GM19238 (cell line): ENCODE measurements around the gene CADM1.
"Not testable (repeated sequence)": the region's sequence is repeated elsewhere in the genome, so short reads cannot be mapped to it uniquely, and the experiment has no call there.

Experiments
- DNase-seq: peaks from one replicate; pipeline ENCODE4 v3.0.0; 2011; ENCODE audit warnings: low spot score; ENCODE audit not compliant: insufficient read length

Gene CADM1

DNA sequence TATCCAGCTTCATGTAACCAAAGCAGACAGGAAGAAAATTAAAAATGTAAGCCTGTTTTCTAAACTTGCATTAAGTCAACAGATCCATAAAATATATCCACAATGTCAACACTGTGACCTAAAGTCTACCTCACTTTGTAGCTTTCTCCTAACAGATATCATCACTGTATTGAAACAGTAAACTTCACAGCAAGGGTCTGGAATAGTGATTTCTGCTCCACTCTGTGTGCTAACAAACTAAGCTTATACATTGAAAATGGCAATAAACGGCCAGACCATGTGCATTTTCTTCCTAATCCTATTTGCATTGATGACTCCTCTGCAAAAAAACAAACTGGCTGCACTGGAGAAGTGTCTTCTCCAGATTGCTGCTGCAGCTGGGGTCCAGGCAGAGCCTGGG is 26.8 kb downstream of the CADM1 start:
- no peak for DNase-seq

DNA sequence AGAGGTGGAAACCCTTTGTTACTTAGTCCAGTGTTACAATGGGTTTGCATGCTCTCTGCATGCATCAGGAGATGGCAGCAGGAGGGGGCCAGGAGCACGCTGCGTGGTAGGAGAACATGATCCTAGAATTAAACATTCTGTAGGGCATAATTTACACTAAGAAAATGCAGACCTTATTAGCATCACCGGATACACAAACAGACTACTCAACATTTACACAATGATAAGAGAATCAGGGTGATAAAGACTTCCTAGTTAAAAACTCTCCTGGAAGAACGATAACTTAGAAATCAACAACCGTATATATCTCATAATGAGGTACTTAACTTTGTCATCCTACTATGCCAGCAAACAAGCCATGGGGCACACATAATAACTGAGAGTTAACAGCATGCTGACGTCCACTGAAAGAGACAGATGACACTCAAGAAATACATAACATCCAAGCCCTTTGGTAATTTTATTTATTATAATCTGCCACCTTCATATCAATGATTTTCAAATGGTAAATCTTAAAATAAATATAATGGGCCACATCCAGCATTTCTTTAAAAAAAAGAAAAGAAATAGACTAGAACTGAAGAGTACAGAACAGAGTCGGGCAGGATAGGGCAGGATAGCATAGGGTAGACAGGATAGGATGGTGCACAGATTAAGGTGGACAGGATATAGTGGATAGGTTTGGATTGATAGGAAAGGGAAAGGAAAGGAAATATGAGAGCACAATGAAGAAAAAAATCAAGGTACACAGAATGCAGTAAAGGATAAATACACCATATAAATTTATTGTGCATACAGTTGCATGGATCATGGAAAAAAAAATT is 27.5 kb downstream of the CADM1 start:
- no peak for DNase-seq

DNA sequence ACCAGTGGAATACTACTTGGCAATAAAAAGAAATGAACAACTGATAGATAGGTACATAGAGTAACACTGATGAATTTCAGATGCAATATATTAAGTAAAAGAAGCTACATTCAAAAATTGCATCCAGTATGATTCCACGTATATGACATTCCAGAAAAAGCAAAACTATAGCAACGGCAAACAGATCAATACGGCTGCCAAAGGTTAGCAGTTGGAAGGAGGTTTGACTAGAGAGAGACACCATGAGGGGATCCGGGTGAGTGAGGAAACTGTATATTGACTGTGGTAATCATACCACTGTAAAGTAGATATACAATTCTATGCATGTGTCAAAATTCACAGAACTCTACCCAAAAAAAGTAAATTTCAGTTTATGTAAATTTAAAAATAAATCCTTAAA is 28.7 kb downstream of the CADM1 start:
- DNase-seq: no peak

DNA sequence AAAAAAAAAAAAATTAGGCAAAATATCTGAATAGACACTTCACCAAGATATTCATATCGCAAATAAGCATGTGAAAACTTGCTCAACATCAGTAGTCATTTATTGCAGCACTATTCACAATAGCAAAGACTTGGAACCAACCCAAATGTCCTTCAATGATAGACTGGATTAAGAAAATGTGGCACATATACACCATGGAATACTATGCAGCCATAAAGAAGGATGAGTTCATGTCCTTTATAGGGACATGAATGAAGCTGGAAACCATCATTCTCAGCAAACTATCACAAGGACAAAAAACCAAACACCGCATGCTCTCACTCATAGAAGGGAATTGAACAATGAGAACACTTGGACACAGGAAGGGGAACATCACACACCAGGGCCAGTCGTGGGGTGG is 29.9 kb downstream of the CADM1 start:
- not testable (repeated sequence) for DNase-seq

GRCh38 chr11:115473167-115473566 is 31.0 kb downstream of the CADM1 start:
- DNase-seq: no peak

DNA sequence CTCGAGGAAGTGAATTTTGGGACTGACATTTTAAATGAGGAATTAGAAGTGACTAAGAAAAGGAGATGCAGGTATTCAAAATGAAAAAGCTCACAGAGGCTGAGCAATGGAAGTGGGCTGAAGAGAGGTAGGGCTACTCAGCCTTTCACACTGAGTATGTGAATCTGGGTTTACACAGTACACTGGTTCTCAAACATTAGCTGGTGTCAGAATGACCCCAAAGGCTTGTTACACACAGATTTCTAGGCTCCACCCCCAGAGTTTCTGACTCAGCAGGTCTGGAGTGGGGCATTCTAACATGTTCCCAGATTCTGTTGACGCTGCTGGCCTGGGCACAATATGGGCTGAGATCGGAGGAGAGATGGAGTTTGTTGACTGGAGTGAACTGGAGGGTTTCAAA is 32.8 kb downstream of the CADM1 start:
- no peak for DNase-seq

- DNase-seq: no peak
Measured at GRCh38 chr11:115470928-115471327, 33.3 kb downstream of the CADM1 start.

- DNase-seq: no peak
Measured at GRCh38 chr11:115469361-115469760, 34.9 kb downstream of the CADM1 start.

- DNase-seq: no peak
Measured at GRCh38 chr11:115466122-115466521, 38.1 kb downstream of the CADM1 start.

DNA sequence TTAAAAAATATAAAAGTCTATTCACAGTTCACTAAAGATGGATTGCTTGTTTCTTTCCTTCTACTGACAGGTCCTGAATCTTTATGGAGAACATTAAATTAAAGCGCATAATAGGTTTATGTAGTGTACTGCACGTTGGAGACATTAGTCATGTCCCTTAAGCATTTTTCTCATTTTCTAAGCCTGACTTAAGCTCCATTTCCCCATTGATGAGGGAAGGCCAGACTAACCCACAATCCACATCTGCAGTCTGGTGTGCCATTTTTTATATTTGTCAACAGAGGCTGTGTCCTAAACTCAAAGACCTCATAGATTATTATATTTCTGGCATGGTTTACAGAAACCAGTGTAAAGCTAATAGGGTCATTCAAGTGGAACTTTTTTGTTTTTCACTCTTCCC is 39.9 kb downstream of the CADM1 start:
- no peak for DNase-seq

GRCh38 chr11:115463606-115464005 is 40.6 kb downstream of the CADM1 start:
- DNase-seq: no peak

DNA sequence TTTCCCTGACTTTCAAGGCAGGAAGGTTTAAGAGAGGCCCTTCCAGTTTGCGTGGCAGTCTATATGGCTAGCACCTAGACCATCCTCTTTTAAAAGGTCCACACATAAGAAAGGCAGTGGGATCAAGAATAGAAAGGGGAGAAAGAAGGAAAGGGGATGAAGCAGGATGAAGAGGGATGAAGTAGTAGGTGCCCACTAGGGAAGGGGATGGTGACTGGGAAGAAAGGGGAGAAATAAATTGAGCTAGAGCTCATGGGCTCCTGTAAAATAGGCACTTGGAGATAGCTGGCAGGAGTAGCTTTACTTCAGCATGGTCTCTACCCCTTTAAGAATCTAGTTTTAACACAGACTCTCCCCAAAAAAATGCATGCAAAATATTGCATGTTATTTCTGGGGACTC is 41.5 kb downstream of the CADM1 start:
- DNase-seq: no peak

GRCh38 chr11:115462004-115462541 is 42.1 kb downstream of the CADM1 start:
- no peak for DNase-seq

GRCh38 chr11:115460512-115460911 is 43.7 kb downstream of the CADM1 start:
- no peak for DNase-seq

- no peak for DNase-seq
Measured at GRCh38 chr11:115459563-115459962, 44.7 kb downstream of the CADM1 start.

DNA sequence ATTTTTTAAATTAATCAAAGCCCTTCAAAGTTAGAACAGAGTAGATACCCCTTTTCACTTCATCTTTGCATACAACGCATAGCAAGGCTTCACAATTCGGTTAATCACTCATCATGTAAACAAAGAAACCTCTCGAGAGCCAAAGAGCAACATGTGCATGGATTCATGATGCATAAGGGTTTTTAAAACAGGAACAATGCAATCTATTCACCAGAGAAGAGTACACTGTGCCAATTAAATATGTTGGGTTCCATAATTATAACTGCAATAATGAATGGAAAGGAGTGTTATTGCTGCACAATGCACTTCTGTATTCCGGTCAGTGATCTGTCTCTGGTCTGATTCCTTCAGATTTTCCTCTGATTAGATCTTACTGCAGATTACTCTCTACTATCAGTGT is 45.3 kb downstream of the CADM1 start:
- DNase-seq: no peak

DNA sequence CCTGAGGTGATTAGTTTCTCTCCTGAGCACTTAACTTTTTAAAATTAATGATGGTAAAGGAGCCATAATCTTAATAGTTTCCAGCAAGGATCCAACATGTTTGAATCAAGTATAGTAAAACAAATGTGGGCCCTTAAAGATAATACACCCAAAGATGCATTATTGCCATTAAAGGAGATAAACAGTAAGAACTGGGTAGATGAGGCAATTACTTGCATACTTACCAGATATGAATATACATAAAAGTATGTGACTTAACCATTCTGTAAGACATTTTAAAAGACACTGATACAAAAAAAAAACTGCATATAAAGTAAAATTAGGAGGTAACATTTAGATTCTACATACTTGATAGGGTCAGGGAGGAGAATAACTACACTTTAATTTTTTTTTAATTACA is 48.2 kb downstream of the CADM1 start:
- no peak for DNase-seq

GRCh38 chr11:115455613-115456012 is 48.6 kb downstream of the CADM1 start:
- DNase-seq: no peak

DNA sequence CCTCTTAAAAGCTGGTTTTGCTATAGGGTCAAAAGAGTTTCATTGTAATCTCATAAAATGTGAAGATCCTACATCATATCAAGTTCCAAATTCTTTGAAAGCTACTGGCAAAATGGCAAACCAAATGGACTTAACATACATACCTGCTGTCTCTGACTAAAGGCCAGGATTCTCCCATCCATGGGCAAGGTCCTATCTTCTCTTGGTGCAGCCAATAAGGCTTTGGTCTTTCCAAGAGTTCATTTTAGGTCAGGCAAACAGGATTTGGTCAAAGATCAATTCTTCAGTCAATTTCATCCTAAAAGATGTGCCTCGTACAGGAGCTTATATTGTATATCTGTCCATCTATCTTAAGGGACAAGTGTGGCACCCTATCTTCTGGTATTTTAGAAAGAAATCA is 49.7 kb downstream of the CADM1 start:
- no peak for DNase-seq

DNA sequence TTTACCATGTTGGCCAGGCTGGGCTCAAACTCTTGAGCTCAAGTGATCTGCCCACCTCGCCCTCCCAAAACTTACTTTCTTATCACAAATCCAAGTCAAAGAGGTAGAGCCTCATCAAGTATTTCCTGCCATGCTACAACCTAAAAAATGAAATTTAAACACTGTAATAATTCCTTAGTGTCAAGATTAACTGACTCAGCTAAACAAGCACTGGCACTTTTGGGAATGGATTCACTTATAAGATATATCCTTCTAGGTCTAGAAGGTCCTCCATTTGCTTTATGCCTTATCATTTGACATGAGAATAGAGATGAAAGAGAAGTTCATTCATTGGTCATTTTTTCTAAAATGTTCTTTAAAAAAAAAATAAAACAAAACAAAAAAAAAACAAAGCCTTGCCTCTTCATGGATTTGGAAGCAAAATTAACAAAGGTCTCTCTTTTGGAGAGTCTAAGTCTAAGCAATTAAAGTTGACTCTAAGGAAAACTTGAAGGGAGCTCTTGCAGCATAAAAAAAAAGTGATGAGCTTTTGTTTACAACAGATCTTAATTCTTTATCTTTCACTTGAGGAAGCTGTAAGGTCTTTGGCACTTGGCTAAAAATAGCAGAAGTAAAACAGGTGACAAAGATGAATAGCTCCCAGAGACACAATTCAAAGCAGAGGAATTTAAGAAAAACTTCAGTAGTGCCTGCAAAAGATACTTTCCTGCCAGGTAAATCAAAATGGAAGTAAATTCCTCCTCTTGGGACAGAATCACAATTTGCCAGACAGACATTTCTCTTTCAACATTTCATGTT is 50.3 kb downstream of the CADM1 start:
- no peak for DNase-seq

DNA sequence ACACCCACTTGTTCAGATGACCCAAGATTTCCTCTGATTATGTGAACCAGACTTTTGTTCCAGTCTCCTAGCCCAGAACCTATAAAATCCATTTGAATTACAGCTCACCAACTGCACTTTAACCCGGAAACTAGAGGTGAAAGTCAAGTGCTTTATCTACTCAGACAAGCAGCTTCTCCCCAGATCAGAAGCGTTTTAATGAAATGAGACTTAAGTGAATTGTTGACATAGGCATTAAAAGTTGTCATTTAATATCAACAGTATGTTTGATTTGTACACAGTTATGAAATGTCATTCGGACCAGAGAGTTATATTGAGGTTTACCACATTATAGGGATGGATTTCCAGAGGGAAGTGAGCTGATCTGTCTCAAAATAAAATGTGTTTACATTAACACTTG is 52.0 kb downstream of the CADM1 start:
- no peak for DNase-seq

GRCh38 chr11:115450519-115450918 is 53.7 kb downstream of the CADM1 start:
- DNase-seq: no peak
